Ascending aorta (tissue), 2 donors: ENCODE data around the gene RFX3. TPM values are rescaled to one million over a fixed set of nuclear protein-coding genes. Genes with fewer than 3 reads are reported as not detected.

Experiments used
- DNase-seq, 2 donors: peaks; one replicate each; pipeline ENCODE4 v3.0.0-alpha.2; 2019; ENCODE audit warnings: low spot score in 2 of 2
- H3K27ac ChIP-seq, 2 donors: fragments of 200-600 bp; sonication (generic); one replicate each; pipeline ENCODE4 v1.5.1; 2016 to 2017; ENCODE audit warnings: mild to moderate bottlenecking in 1 of 2
- H3K27me3 ChIP-seq: fragments of 200-600 bp; sonication (generic); one replicate; pipeline ENCODE4 v1.5.1; 2017
- H3K36me3 ChIP-seq, 2 donors: fragments of 200-600 bp; sonication (generic); one replicate each; pipeline ENCODE4 v1.5.1; 2016
- H3K4me1 ChIP-seq, 2 donors: fragments of 200-600 bp; sonication (generic); one replicate each; pipeline ENCODE4 v1.5.1; 2016 to 2017; ENCODE audit warnings: mild to moderate bottlenecking in 1 of 2
- H3K4me3 ChIP-seq, 2 donors: fragments of 200-600 bp; sonication (generic); one replicate each; pipeline ENCODE4 v1.5.1; 2016 to 2017; ENCODE audit warnings: mild to moderate bottlenecking in 1 of 2
- H3K9me3 ChIP-seq, 2 donors: fragments of 200-600 bp; sonication (generic); one replicate each; pipeline ENCODE4 v1.5.1; 2016
- CTCF ChIP-seq, 3 experiments: fragments of 200-600 bp in 2 of 3; fragments of 450-650 bp in 1 of 3; sonication (generic) in 2 of 3; IDR thresholded peaks; one replicate each; pipeline ENCODE4 v1.5.1; 2016 to 2019; ENCODE audit warnings: antibody characterized with exemption in 3 of 3, mild to moderate bottlenecking in 1 of 3, moderate library complexity in 1 of 3
- intact Hi-C: fragments of 100-400 bp; cut with DNase I; formaldehyde crosslinking; loops from one replicate; pipeline ENCODE4 v1.15.1; 2023
- total RNA-seq: library from RNA; depleted of rRNA; stranded (reverse); fragments of >200 nt; gene quantifications from one replicate; pipeline ENCODE4 v1.1.0, GENCODE V29; 2016

The RFX3 gene
- total RNA-seq, 1 donor from 2014 or later = 4.0 TPM

GRCh38 chr9:3413984-3414383 is 111.8 kb downstream of the RFX3 start:
- Histone ChIP-seq H3K27me3 (no peaks in the 10 kb centered on the region), H3K27ac (no peak overlapping the region), H3K36me3 (no peaks in the 10 kb centered on the region), H3K4me3 (no peak overlapping the region), H3K9me3 (no peaks in the 10 kb centered on the region), H3K4me1 (no peaks in the 10 kb centered on the region)
- DNase-seq = no peak
- intact Hi-C loops = no loop called here
- no peak for TF ChIP-seq CTCF (IDR thresholded peaks at IDR 0.05)

- no peak overlapping the region for H3K27ac ChIP-seq
- H3K4me3 ChIP-seq = no peak overlapping the region
- DNase-seq = no peak
- no peaks in the 10 kb centered on the region for H3K4me1 ChIP-seq
- H3K36me3 ChIP-seq = no peaks in the 10 kb centered on the region
- intact Hi-C loops = no loop called here
- no peak for TF ChIP-seq CTCF (IDR thresholded peaks at IDR 0.05)
- no peaks in the 10 kb centered on the region for H3K9me3 ChIP-seq
- H3K27me3 ChIP-seq = no peaks in the 10 kb centered on the region
These were observed 115.3 kb downstream of the RFX3 start for GRCh38 chr9:3410461-3410860.

- TF ChIP-seq CTCF (IDR thresholded peaks at IDR 0.05) = no peak
- Histone ChIP-seq H3K9me3 (no peaks in the 10 kb centered on the region), H3K4me3 (no peak overlapping the region), H3K4me1 (no peaks in the 10 kb centered on the region), H3K27me3 (no peaks in the 10 kb centered on the region), H3K36me3 (no peaks in the 10 kb centered on the region), H3K27ac (no peak overlapping the region)
- no peak for DNase-seq
- intact Hi-C loops = no loop called here
These were observed 116.3 kb downstream of the RFX3 start for GRCh38 chr9:3409453-3409852.

GRCh38 chr9:3403315-3403714 is 122.5 kb downstream of the RFX3 start:
- Histone ChIP-seq H3K27ac (no peak overlapping the region), H3K4me3 (no peak overlapping the region), H3K36me3 (no peaks in the 10 kb centered on the region), H3K9me3 (no peaks in the 10 kb centered on the region), H3K27me3 (no peaks in the 10 kb centered on the region), H3K4me1 (no peaks in the 10 kb centered on the region)
- no peak for DNase-seq
- no peak for TF ChIP-seq CTCF (IDR thresholded peaks at IDR 0.05)
- intact Hi-C loops = no loop called here

GRCh38 chr9:3401221-3401954 is 124.4 kb downstream of the RFX3 start:
- no peak for DNase-seq
- TF ChIP-seq CTCF (IDR thresholded peaks at IDR 0.05) = no peak
- H3K27me3 ChIP-seq = no peaks in the 10 kb centered on the region
- H3K4me3 ChIP-seq = no peak overlapping the region
- intact Hi-C loops = no loop called here
- no peaks in the 10 kb centered on the region for H3K9me3 ChIP-seq
- no peaks in the 10 kb centered on the region for H3K4me1 ChIP-seq
- H3K27ac ChIP-seq = no peak overlapping the region
- no peaks in the 10 kb centered on the region for H3K36me3 ChIP-seq

GRCh38 chr9:3398232-3398648 is 127.6 kb downstream of the RFX3 start:
- intact Hi-C loops = no loop called here
- DNase-seq = no peak
- H3K36me3 ChIP-seq = no peaks in the 10 kb centered on the region
- TF ChIP-seq CTCF (IDR thresholded peaks at IDR 0.05) = no peak
- H3K4me3 ChIP-seq = no peak overlapping the region
- H3K4me1 ChIP-seq = no peaks in the 10 kb centered on the region
- H3K27me3 ChIP-seq = no peaks in the 10 kb centered on the region
- H3K9me3 ChIP-seq = no peaks in the 10 kb centered on the region
- H3K27ac ChIP-seq = no peak overlapping the region
